Esophagus muscularis mucosa (tissue), 4 donors: ENCODE data around the gene DOCK7. TPM values are rescaled to one million over a fixed set of nuclear protein-coding genes. Genes with fewer than 3 reads are reported as not detected.

Experiments
- DNase-seq: peaks from one replicate; pipeline ENCODE4 v3.0.0-alpha.2; 2017; ENCODE audit errors: extremely low spot score
- H3K27ac ChIP-seq, 4 donors: fragments of 200-600 bp; sonication (generic); replicated peaks in 1 of 4; 1 replicate in 3 of 4; 2 replicates in 1 of 4; pipeline ENCODE4 v1.5.1; 2016 to 2019; ENCODE audit warnings: mild to moderate bottlenecking in 1 of 4
- H3K27me3 ChIP-seq, 4 donors: fragments of 200-600 bp; sonication (generic); one replicate each; pipeline versions ENCODE4 v1.5.1 to v1.6.0; 2016 to 2019
- H3K36me3 ChIP-seq, 4 donors: fragments of 200-600 bp; sonication (generic); one replicate each; pipeline ENCODE4 v1.5.1; 2016 to 2019
- H3K4me1 ChIP-seq, 4 donors: fragments of 200-600 bp; sonication (generic); one replicate each; pipeline ENCODE4 v1.5.1; 2016 to 2019
- H3K4me3 ChIP-seq, 4 donors: fragments of 200-600 bp; sonication (generic); 1 replicate in 2 of 4; 2 replicates in 2 of 4; pipeline ENCODE4 v1.5.1; 2016 to 2019; ENCODE audit warnings: mild to moderate bottlenecking in 4 of 4, moderate library complexity in 1 of 4
- H3K9me3 ChIP-seq, 4 donors: fragments of 200-600 bp; sonication (generic); 1 replicate in 3 of 4; 2 replicates in 1 of 4; pipeline ENCODE4 v1.5.1; 2016 to 2019
- EP300 ChIP-seq: sonication (generic); formaldehyde crosslinking; IDR thresholded peaks from one replicate; pipeline ENCODE4 v1.6.1; 2017; ENCODE audit warnings: antibody characterized with exemption
- POLR2A ChIP-seq: fragments of 450-650 bp; IDR thresholded peaks from one replicate; pipeline ENCODE4 v1.6.1; 2017; ENCODE audit warnings: antibody characterized with exemption, moderate library complexity, mild to moderate bottlenecking, low read depth
- POLR2AphosphoS5 ChIP-seq, 2 donors: sonication (generic); formaldehyde crosslinking; IDR thresholded peaks; one replicate each; pipeline ENCODE4 v1.6.1; 2017; ENCODE audit warnings: antibody characterized with exemption in 2 of 2
- WGBS: methylation state at CpG from one replicate; pipeline ENCODE4 v1.1.5; 2018; 5-methylcytosine and 5-hydroxymethylcytosine counted together
- intact Hi-C: fragments of 100-400 bp; cut with DNase I; formaldehyde crosslinking; loops from one replicate; pipeline ENCODE4 v1.15.1; 2023
- total RNA-seq, 4 donors: library from RNA; depleted of rRNA; stranded (reverse); fragments of >200 nt; gene quantifications; one replicate each; pipeline versions ENCODE4 v1.1.0 to v1.2.1, GENCODE V29; 2016
- TF ChIP-seq, protein P1 (sequence below), 3 experiments: fragments of 200-600 bp in 2 of 3; fragments of 450-650 bp in 1 of 3; sonication (generic) in 2 of 3; IDR thresholded peaks; one replicate each; pipeline ENCODE4 v1.5.1; 2017 to 2019; ENCODE audit warnings: antibody characterized with exemption in 3 of 3, mild to moderate bottlenecking in 2 of 3, moderate library complexity in 1 of 3

The DOCK7 gene, protein sequence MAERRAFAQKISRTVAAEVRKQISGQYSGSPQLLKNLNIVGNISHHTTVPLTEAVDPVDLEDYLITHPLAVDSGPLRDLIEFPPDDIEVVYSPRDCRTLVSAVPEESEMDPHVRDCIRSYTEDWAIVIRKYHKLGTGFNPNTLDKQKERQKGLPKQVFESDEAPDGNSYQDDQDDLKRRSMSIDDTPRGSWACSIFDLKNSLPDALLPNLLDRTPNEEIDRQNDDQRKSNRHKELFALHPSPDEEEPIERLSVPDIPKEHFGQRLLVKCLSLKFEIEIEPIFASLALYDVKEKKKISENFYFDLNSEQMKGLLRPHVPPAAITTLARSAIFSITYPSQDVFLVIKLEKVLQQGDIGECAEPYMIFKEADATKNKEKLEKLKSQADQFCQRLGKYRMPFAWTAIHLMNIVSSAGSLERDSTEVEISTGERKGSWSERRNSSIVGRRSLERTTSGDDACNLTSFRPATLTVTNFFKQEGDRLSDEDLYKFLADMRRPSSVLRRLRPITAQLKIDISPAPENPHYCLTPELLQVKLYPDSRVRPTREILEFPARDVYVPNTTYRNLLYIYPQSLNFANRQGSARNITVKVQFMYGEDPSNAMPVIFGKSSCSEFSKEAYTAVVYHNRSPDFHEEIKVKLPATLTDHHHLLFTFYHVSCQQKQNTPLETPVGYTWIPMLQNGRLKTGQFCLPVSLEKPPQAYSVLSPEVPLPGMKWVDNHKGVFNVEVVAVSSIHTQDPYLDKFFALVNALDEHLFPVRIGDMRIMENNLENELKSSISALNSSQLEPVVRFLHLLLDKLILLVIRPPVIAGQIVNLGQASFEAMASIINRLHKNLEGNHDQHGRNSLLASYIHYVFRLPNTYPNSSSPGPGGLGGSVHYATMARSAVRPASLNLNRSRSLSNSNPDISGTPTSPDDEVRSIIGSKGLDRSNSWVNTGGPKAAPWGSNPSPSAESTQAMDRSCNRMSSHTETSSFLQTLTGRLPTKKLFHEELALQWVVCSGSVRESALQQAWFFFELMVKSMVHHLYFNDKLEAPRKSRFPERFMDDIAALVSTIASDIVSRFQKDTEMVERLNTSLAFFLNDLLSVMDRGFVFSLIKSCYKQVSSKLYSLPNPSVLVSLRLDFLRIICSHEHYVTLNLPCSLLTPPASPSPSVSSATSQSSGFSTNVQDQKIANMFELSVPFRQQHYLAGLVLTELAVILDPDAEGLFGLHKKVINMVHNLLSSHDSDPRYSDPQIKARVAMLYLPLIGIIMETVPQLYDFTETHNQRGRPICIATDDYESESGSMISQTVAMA (N-terminal part only)
- total RNA-seq, result 10 to 100 TPM; 27.7 to 66.7 (median 30.5) TPM

DNA sequence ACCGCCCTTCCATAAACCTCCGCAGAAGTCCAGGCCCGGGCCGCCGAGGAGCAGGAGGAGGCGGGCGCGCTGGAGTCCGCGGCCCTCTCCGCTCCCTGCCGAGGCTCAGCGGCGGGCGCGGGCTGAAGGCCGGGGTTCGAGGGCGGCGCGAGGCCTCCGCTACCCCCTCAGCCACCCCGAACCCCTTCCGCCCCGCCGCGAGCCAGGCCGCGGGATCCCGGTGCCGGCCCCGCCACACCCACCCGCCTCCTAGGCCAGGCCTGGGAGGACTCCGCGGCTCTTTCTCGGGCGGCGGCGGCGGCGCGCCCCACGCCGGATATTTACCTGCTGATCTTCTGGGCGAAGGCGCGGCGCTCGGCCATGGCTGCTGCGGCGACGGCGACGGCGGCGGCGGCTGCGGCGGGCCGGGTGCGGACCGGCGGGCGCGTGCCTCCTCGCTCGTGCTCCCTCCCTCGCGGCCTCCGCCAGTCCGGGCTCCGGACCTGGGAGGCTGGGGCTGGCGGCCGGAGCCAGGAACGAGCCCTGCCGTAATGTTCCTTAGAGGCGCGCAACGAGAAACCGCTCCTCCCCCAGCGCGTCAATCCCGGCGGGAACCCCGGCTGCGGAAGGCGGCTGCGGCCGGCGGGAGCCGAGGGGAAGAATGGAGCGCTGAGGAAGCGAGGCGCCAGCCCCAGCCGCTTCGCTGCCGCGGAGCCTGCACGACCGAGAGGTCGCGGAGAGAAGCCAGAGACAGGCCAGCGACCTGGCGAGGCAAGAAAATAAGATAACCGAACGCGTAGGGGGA is at the start of gene DOCK7:
TSS of gene DOCK7 (minus strand) at position 484 of the 784 bp plus-strand sequence. CDS start at position 362, 122 bp downstream.
- 0% methylated on average over 25 of the region's 107 CpGs for WGBS
- peak within 1 kb of the TSS; percentile 92 to 98 (median 96) for H3K4me3 ChIP-seq
- peak within 1 kb of the TSS; percentile 80 to 92 (median 90) for H3K27ac ChIP-seq
- intact Hi-C loops, result loop anchor here (5.0 to 10.0 kb wide), 2 partner anchors 59 to 253 kb away; partner anchors contain the start of gene USP1
- TF ChIP-seq, protein P1, sequence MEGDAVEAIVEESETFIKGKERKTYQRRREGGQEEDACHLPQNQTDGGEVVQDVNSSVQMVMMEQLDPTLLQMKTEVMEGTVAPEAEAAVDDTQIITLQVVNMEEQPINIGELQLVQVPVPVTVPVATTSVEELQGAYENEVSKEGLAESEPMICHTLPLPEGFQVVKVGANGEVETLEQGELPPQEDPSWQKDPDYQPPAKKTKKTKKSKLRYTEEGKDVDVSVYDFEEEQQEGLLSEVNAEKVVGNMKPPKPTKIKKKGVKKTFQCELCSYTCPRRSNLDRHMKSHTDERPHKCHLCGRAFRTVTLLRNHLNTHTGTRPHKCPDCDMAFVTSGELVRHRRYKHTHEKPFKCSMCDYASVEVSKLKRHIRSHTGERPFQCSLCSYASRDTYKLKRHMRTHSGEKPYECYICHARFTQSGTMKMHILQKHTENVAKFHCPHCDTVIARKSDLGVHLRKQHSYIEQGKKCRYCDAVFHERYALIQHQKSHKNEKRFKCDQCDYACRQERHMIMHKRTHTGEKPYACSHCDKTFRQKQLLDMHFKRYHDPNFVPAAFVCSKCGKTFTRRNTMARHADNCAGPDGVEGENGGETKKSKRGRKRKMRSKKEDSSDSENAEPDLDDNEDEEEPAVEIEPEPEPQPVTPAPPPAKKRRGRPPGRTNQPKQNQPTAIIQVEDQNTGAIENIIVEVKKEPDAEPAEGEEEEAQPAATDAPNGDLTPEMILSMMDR (IDR thresholded peaks at IDR 0.05), result no peak
- TF ChIP-seq EP300 (no peak), POLR2AphosphoS5 (IDR thresholded peaks at IDR 0.05) (peak; percentile 40 to 61), POLR2A (no peak)
- H3K27me3 ChIP-seq, result no peaks in the 10 kb centered on the region
- H3K9me3 ChIP-seq, result no peaks in the 10 kb centered on the region
- H3K36me3 ChIP-seq, result no peaks in the 10 kb centered on the region
- peak; percentile 92 for DNase-seq
- H3K4me1 ChIP-seq, result peaks cover 28 to 74% (median 67%) of the 10 kb centered on the region in 4 donors

DNA sequence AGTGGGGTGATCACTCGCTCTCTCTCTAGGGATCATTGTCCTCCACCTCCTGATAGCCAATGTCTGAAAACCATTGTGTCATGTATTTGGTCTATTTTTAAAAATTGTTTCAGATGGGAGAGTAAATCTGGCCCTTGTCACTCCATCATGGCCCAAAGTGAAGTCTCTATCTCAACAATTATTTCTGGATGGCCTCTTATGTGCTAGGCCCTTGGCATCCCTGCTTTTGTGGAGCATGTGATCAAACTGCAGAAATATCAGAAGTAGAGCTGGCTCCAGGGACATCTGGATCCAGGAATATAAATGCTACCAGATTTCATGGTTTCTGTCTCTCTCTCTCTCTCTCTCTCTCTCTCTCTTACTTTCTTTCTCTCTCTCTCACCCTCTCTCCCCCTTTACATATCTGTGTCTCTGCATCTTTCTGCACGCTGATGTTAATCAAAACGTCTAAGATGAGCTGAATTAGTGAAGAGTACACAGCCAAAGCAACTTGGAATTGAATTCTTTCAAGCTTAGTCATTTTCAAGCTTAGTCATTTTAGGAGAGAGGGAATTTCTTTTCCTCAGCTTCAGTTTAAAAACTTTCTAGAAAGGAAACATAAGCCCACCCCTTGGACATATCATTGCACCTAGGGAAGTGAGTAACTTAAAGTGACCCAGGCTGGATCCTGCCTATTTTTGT is 47.4 kb upstream of the DOCK7 start:
- no peak for DNase-seq
- Histone ChIP-seq H3K36me3 (no peaks in the 10 kb centered on the region), H3K4me3 (no peak overlapping the region), H3K27ac (no peak overlapping the region), H3K27me3 (no peaks in the 10 kb centered on the region), H3K9me3 (no peaks in the 10 kb centered on the region), H3K4me1 (peaks cover 0 to 8% (median 0%) of the 10 kb centered on the region in 4 donors)
- WGBS, result 51% methylated on average over 3 of the region's 3 CpGs
- intact Hi-C loops, result no loop called here
- TF ChIP-seq POLR2AphosphoS5 (IDR thresholded peaks at IDR 0.05) (no peak), EP300 (no peak), POLR2A (no peak)
- TF ChIP-seq, protein P1 (IDR thresholded peaks at IDR 0.05), result no peak

DNA sequence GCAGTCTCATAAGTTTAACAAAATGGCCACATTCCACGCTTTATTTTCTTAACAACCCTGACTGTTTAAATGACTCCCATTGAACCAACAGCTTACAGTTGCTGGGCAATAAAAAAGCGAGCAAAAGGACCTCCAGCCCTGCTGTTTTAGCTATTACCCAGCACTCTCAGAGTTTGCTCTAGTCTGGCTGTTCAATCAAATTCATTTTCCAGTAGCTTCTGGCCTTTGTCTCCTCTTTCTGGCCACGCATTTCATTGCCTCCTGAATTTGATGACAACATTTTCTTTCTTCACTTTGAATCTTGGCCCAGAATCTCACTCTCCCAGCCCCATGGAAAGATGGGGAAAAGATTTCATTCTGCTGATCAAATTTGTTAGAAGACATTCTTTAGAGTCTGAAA is 44.1 kb upstream of the DOCK7 start:
- WGBS, result 58% methylated on average over 3 of the region's 3 CpGs
- Histone ChIP-seq H3K36me3 (no peaks in the 10 kb centered on the region), H3K4me3 (no peak overlapping the region), H3K27me3 (no peaks in the 10 kb centered on the region), H3K4me1 (peaks cover 0 to 13% (median 3%) of the 10 kb centered on the region in 4 donors), H3K27ac (no peak overlapping the region), H3K9me3 (no peaks in the 10 kb centered on the region)
- DNase-seq, result no peak
- intact Hi-C loops, result no loop called here
- TF ChIP-seq POLR2A (no peak), POLR2AphosphoS5 (IDR thresholded peaks at IDR 0.05) (no peak), EP300 (no peak)
- TF ChIP-seq, protein P1 (IDR thresholded peaks at IDR 0.05), result no peak
